Astrocyte (in vitro differentiated cells and primary cell): Measurements from ENCODE around the gene RNF7.

Source experiments
- EZH2 ChIP-seq: IDR thresholded peaks from 2 replicates; pipeline ENCODE4 v1.6.1; 2012; ENCODE audit warnings: mild to moderate bottlenecking, low read length, inconsistent platforms; ENCODE audit not compliant: insufficient read depth
- TF ChIP-seq, protein P1 (sequence below): IDR thresholded peaks from 2 replicates; pipeline ENCODE4 v1.5.1; 2011; ENCODE audit warnings: low read depth, mild to moderate bottlenecking, inconsistent platforms, low read length, moderate library complexity; ENCODE audit not compliant: insufficient read depth

DNA sequence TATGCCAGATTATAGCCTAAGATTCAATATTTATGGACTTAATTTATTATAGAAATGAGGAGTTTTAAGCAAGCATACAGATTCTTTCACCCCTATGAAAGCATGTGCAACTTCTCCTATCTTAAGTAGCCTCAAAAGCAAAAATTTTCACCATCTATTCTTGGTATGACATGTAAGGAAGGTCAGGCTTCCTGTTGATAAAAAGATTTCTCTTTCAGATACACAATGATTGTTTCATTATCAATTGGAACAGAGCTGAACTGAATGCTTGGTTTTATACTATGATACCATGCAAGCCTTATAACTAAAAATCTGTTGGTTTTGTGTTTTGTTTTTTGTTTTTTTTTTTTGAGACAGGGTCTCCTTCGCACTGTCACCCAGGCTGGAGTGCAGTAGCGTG, 29.0 kb downstream of the RNF7 start:
- TF ChIP-seq, protein P1, sequence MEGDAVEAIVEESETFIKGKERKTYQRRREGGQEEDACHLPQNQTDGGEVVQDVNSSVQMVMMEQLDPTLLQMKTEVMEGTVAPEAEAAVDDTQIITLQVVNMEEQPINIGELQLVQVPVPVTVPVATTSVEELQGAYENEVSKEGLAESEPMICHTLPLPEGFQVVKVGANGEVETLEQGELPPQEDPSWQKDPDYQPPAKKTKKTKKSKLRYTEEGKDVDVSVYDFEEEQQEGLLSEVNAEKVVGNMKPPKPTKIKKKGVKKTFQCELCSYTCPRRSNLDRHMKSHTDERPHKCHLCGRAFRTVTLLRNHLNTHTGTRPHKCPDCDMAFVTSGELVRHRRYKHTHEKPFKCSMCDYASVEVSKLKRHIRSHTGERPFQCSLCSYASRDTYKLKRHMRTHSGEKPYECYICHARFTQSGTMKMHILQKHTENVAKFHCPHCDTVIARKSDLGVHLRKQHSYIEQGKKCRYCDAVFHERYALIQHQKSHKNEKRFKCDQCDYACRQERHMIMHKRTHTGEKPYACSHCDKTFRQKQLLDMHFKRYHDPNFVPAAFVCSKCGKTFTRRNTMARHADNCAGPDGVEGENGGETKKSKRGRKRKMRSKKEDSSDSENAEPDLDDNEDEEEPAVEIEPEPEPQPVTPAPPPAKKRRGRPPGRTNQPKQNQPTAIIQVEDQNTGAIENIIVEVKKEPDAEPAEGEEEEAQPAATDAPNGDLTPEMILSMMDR, result no peak
- no peak for TF ChIP-seq EZH2
